ENCODE results near the gene GGTLC1. TPM values are rescaled to one million over a fixed set of nuclear protein-coding genes. Genes with fewer than 3 reads are reported as not detected.

Gene GGTLC1
- polyA plus RNA-seq (2013, experiment 1 of 2), result not detected
- polyA plus RNA-seq (2013, experiment 2 of 2), result not detected

DNA sequence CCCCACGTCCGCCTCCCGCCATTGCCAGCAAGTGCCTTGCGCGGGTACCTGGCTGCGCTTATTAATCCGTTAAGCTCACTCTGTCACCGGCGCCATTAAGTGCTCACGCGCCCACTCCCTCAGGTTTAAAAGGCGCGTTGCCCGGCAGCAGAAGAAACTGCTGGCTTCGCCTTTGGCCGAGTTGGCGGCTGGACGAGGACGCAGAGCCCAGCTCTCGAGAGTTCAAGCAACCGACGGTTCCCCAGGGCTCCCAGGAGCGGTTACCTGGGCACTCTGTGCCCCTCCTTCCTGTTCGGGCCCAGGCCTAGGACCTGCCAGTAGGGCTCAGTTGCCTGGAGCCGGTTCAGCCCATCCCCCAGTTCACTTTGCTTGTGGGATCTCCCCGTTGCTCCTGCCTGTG is at the start of gene GGTLC1:
GGTLC1 (minus strand) TSS at position 219 of the 400 bp plus-strand sequence. CDS start 2,168 bp downstream, outside the sequence.
- Histone ChIP-seq H3K14ac (ENCODE audit: low read length in 2 of 2) (no peak within 1 kb of the TSS), H2BK12ac (ENCODE audit: low read length in 2 of 2) (no peak within 1 kb of the TSS), H3K4me2 (ENCODE audit: low read length, poor library complexity, severe bottlenecking) (no peak within 1 kb of the TSS), H3K79me1 (replicated peaks; ENCODE audit: low read length, poor library complexity, severe bottlenecking) (no peaks in the 10 kb centered on the region), H3K4me1 (ENCODE audit: control insufficient read depth, insufficient read depth, low read depth, low read length) (no peaks in the 10 kb centered on the region), H2AFZ (ENCODE audit: low read depth, low read length) (no peak within 1 kb of the TSS), H3K27me3 (ENCODE audit: control insufficient read depth in 1 of 2, insufficient read depth in 1 of 2, low read length in 2 of 2) (no peaks in the 10 kb centered on the region), H3K4me3 (ENCODE audit: insufficient read depth in 1 of 2, low read depth in 1 of 2, low read length in 2 of 2) (no peak within 1 kb of the TSS), H3K4ac (ENCODE audit: low read depth in 1 of 2, low read length in 2 of 2) (no peak within 1 kb of the TSS), H3K9me3 (ENCODE audit: control insufficient read depth, low read length) (no peaks in the 10 kb centered on the region), H4K8ac (ENCODE audit: low read length) (no peak within 1 kb of the TSS), H3K23ac (ENCODE audit: low read length in 2 of 2) (no peak within 1 kb of the TSS), H3K18ac (ENCODE audit: low read depth in 1 of 2, low read length in 2 of 2) (no peak within 1 kb of the TSS), H2BK15ac (ENCODE audit: low read depth, poor library complexity, severe bottlenecking) (no peak within 1 kb of the TSS), H3K27ac (ENCODE audit: low read length, poor library complexity, severe bottlenecking) (no peak within 1 kb of the TSS), H3K9ac (ENCODE audit: low read length) (no peak within 1 kb of the TSS), H2AK5ac (ENCODE audit: low read length, severe bottlenecking) (no peak within 1 kb of the TSS), H4K91ac (ENCODE audit: low read length) (no peak within 1 kb of the TSS), H2BK5ac (ENCODE audit: low read depth, low read length, poor library complexity, severe bottlenecking) (no peak within 1 kb of the TSS), H2BK120ac (ENCODE audit: low read depth, low read length) (no peak within 1 kb of the TSS), H3K36me3 (ENCODE audit: control insufficient read depth in 1 of 2, insufficient read depth in 2 of 2, low read depth in 1 of 2, low read length in 2 of 2) (no peaks in the 10 kb centered on the region)
- 93% methylated on average over 24 of the region's 26 CpGs for WGBS
- DNase-seq, result no peak

DNA sequence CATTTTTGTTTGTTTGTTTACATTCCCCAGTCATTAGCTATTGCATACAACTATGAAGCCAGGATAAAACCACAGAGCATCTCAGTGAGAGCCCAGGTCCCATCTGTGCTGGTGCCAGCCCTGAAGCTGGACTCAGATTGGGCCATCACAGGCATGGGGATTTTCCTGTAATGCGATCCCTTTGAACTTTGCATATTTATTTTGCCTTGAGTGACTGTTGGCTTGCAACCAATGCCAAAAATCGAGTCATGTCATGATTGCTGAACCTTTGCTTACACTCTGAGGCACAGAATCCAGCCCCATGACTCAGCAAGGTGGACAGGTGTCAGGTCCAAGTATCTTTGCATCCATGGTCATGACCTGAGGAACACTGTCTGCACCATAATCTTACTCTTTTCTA is 46.2 kb upstream of the GGTLC1 start:
- Histone ChIP-seq H3K14ac (ENCODE audit: low read length in 2 of 2) (no peak overlapping the region), H2AFZ (ENCODE audit: low read depth, low read length) (no peak overlapping the region), H3K9me3 (ENCODE audit: control insufficient read depth, low read length) (no peaks in the 10 kb centered on the region), H3K4me2 (ENCODE audit: low read length, poor library complexity, severe bottlenecking) (no peak overlapping the region), H4K8ac (ENCODE audit: low read length) (no peak overlapping the region), H2BK12ac (ENCODE audit: low read length in 2 of 2) (no peak overlapping the region), H3K27ac (ENCODE audit: low read length, poor library complexity, severe bottlenecking) (no peak overlapping the region), H2AK5ac (ENCODE audit: low read length, severe bottlenecking) (no peak overlapping the region), H3K23ac (ENCODE audit: low read length in 2 of 2) (no peak overlapping the region), H3K18ac (ENCODE audit: low read depth in 1 of 2, low read length in 2 of 2) (no peak overlapping the region), H4K91ac (ENCODE audit: low read length) (no peak overlapping the region), H3K9ac (ENCODE audit: low read length) (no peak overlapping the region), H3K4me1 (ENCODE audit: control insufficient read depth, insufficient read depth, low read depth, low read length) (peaks cover 2% of the 10 kb centered on the region), H2BK5ac (ENCODE audit: low read depth, low read length, poor library complexity, severe bottlenecking) (no peak overlapping the region), H3K4me3 (ENCODE audit: insufficient read depth in 1 of 2, low read depth in 1 of 2, low read length in 2 of 2) (no peak overlapping the region), H3K36me3 (ENCODE audit: control insufficient read depth in 1 of 2, insufficient read depth in 2 of 2, low read depth in 1 of 2, low read length in 2 of 2) (no peaks in the 10 kb centered on the region), H3K79me1 (replicated peaks; ENCODE audit: low read length, poor library complexity, severe bottlenecking) (no peaks in the 10 kb centered on the region), H3K27me3 (ENCODE audit: control insufficient read depth in 1 of 2, insufficient read depth in 1 of 2, low read length in 2 of 2) (peaks cover 0 to 16% of the 10 kb centered on the region in 2 experiments), H2BK120ac (ENCODE audit: low read depth, low read length) (no peak overlapping the region), H3K4ac (ENCODE audit: low read depth in 1 of 2, low read length in 2 of 2) (no peak overlapping the region), H2BK15ac (ENCODE audit: low read depth, poor library complexity, severe bottlenecking) (no peak overlapping the region)
- WGBS, result 52% methylated on average over 2 of the region's 2 CpGs
- no peak for DNase-seq

DNA sequence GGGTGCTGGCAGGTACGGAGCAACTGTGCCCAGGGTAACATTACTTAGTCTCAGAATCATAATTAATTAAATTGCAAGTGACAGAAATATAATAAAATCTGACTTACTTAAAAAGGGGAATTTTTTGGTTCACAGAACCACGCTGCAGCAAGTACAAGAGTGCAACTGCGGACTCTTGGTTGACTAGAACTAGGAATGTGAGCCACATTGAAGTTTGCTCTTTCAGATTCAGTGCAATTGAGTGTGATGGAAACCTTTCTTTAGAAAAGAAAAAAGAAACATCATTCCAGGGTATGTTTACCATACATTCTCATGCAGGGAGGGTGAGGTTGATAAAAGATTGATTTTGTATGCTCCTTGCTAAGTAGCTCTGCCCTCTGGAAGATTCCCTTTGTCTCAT is 45.0 kb upstream of the GGTLC1 start:
- no peak overlapping the region for H3K4me3 ChIP-seq (ENCODE audit: insufficient read depth in 1 of 2, low read depth in 1 of 2, low read length in 2 of 2)
- no peak overlapping the region for H2BK12ac ChIP-seq (ENCODE audit: low read length in 2 of 2)
- no peak overlapping the region for H2BK15ac ChIP-seq (ENCODE audit: low read depth, poor library complexity, severe bottlenecking)
- H3K14ac ChIP-seq (ENCODE audit: low read length in 2 of 2), result no peak overlapping the region
- peaks cover 0 to 12% of the 10 kb centered on the region in 2 experiments for H3K27me3 ChIP-seq (ENCODE audit: control insufficient read depth in 1 of 2, insufficient read depth in 1 of 2, low read length in 2 of 2)
- H2AK5ac ChIP-seq (ENCODE audit: low read length, severe bottlenecking), result no peak overlapping the region
- WGBS, result 62% methylated on average over 2 of the region's 3 CpGs
- H3K4me1 ChIP-seq (ENCODE audit: control insufficient read depth, insufficient read depth, low read depth, low read length), result peaks cover 2% of the 10 kb centered on the region
- H3K18ac ChIP-seq (ENCODE audit: low read depth in 1 of 2, low read length in 2 of 2), result no peak overlapping the region
- H3K79me1 ChIP-seq (replicated peaks; ENCODE audit: low read length, poor library complexity, severe bottlenecking), result no peaks in the 10 kb centered on the region
- no peaks in the 10 kb centered on the region for H3K36me3 ChIP-seq (ENCODE audit: control insufficient read depth in 1 of 2, insufficient read depth in 2 of 2, low read depth in 1 of 2, low read length in 2 of 2)
- no peaks in the 10 kb centered on the region for H3K9me3 ChIP-seq (ENCODE audit: control insufficient read depth, low read length)
- H3K9ac ChIP-seq (ENCODE audit: low read length), result no peak overlapping the region
- no peak overlapping the region for H3K4ac ChIP-seq (ENCODE audit: low read depth in 1 of 2, low read length in 2 of 2)
- DNase-seq, result no peak
- no peak overlapping the region for H4K8ac ChIP-seq (ENCODE audit: low read length)
- no peak overlapping the region for H2BK120ac ChIP-seq (ENCODE audit: low read depth, low read length)
- no peak overlapping the region for H3K23ac ChIP-seq (ENCODE audit: low read length in 2 of 2)
- H3K4me2 ChIP-seq (ENCODE audit: low read length, poor library complexity, severe bottlenecking), result no peak overlapping the region
- H2BK5ac ChIP-seq (ENCODE audit: low read depth, low read length, poor library complexity, severe bottlenecking), result no peak overlapping the region
- no peak overlapping the region for H3K27ac ChIP-seq (ENCODE audit: low read length, poor library complexity, severe bottlenecking)
- no peak overlapping the region for H2AFZ ChIP-seq (ENCODE audit: low read depth, low read length)
- H4K91ac ChIP-seq (ENCODE audit: low read length), result no peak overlapping the region

DNA sequence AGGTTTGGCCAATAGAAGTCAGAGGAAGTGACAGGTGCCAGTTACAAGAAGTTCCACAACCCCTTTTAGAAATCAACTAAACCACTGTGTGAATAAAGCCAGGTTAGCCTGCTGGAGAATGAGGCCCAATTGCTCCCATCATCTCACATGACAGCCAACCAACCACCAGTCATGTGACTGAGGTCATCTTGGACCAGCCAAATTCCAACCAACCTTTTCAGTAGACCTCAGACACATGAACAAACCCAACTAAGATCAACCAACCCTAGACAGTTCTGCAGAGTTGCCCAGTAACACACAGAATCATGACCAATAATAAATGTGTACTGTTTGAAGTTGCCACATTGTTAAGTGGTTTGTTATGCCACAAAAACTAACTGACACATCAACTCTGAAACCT is 44.6 kb upstream of the GGTLC1 start:
- Histone ChIP-seq H3K14ac (ENCODE audit: low read length in 2 of 2) (no peak overlapping the region), H3K36me3 (ENCODE audit: control insufficient read depth in 1 of 2, insufficient read depth in 2 of 2, low read depth in 1 of 2, low read length in 2 of 2) (no peaks in the 10 kb centered on the region), H2BK12ac (ENCODE audit: low read length in 2 of 2) (no peak overlapping the region), H3K23ac (ENCODE audit: low read length in 2 of 2) (no peak overlapping the region), H4K8ac (ENCODE audit: low read length) (no peak overlapping the region), H3K4ac (ENCODE audit: low read depth in 1 of 2, low read length in 2 of 2) (no peak overlapping the region), H3K9me3 (ENCODE audit: control insufficient read depth, low read length) (no peaks in the 10 kb centered on the region), H2AK5ac (ENCODE audit: low read length, severe bottlenecking) (no peak overlapping the region), H3K79me1 (replicated peaks; ENCODE audit: low read length, poor library complexity, severe bottlenecking) (no peaks in the 10 kb centered on the region), H3K18ac (ENCODE audit: low read depth in 1 of 2, low read length in 2 of 2) (no peak overlapping the region), H3K4me2 (ENCODE audit: low read length, poor library complexity, severe bottlenecking) (no peak overlapping the region), H4K91ac (ENCODE audit: low read length) (no peak overlapping the region), H3K27me3 (ENCODE audit: control insufficient read depth in 1 of 2, insufficient read depth in 1 of 2, low read length in 2 of 2) (peaks cover 0 to 11% of the 10 kb centered on the region in 2 experiments), H3K9ac (ENCODE audit: low read length) (no peak overlapping the region), H2BK15ac (ENCODE audit: low read depth, poor library complexity, severe bottlenecking) (no peak overlapping the region), H3K4me1 (ENCODE audit: control insufficient read depth, insufficient read depth, low read depth, low read length) (peaks cover 2% of the 10 kb centered on the region), H2BK120ac (ENCODE audit: low read depth, low read length) (no peak overlapping the region), H2BK5ac (ENCODE audit: low read depth, low read length, poor library complexity, severe bottlenecking) (no peak overlapping the region), H3K4me3 (ENCODE audit: insufficient read depth in 1 of 2, low read depth in 1 of 2, low read length in 2 of 2) (no peak overlapping the region), H2AFZ (ENCODE audit: low read depth, low read length) (no peak overlapping the region), H3K27ac (ENCODE audit: low read length, poor library complexity, severe bottlenecking) (no peak overlapping the region)
- no peak for DNase-seq

Measured in mesenchymal stem cell (in vitro differentiated cells and primary cell).